Central memory CD8-positive, alpha-beta T cell (primary cell): ENCODE results near the gene ZNF471.

Experiments used
- ATAC-seq: fragments of 150-1000 bp; cut with Tn5 transposase; replicated peaks from 2 replicates; pipeline ENCODE4 v1.10.0; 2022; ENCODE audit warnings: mild to moderate bottlenecking, moderate FRiP score, moderate number of reproducible peaks; ENCODE audit not compliant: poor library complexity, severe bottlenecking; ENCODE audit errors: extremely low read depth
- DNase-seq, 2 donors: peaks; one replicate each; pipeline ENCODE4 v3.0.0; 2021; ENCODE audit warnings: low spot score in 2 of 2
- H3K27ac Mint-ChIP-seq: one replicate; pipeline ENCODE4 v1.8.0; 2022; ENCODE audit warnings: low read depth, mild to moderate bottlenecking, moderate library complexity, mixed read lengths
- H3K27me3 Mint-ChIP-seq: one replicate; pipeline ENCODE4 v1.8.0; 2022; ENCODE audit warnings: mixed read lengths
- H3K36me3 Mint-ChIP-seq: one replicate; pipeline ENCODE4 v1.8.0; 2022; ENCODE audit warnings: mild to moderate bottlenecking, moderate library complexity, mixed read lengths; ENCODE audit not compliant: insufficient read depth
- H3K4me1 Mint-ChIP-seq: one replicate; pipeline ENCODE4 v1.8.0; 2022; ENCODE audit warnings: mixed read lengths
- H3K4me3 Mint-ChIP-seq: one replicate; pipeline ENCODE4 v1.8.0; 2022; ENCODE audit warnings: mild to moderate bottlenecking, moderate library complexity, mixed read lengths
- H3K9me3 Mint-ChIP-seq: one replicate; pipeline ENCODE4 v1.8.0; 2022; ENCODE audit warnings: mixed read lengths

Gene ZNF471

DNA sequence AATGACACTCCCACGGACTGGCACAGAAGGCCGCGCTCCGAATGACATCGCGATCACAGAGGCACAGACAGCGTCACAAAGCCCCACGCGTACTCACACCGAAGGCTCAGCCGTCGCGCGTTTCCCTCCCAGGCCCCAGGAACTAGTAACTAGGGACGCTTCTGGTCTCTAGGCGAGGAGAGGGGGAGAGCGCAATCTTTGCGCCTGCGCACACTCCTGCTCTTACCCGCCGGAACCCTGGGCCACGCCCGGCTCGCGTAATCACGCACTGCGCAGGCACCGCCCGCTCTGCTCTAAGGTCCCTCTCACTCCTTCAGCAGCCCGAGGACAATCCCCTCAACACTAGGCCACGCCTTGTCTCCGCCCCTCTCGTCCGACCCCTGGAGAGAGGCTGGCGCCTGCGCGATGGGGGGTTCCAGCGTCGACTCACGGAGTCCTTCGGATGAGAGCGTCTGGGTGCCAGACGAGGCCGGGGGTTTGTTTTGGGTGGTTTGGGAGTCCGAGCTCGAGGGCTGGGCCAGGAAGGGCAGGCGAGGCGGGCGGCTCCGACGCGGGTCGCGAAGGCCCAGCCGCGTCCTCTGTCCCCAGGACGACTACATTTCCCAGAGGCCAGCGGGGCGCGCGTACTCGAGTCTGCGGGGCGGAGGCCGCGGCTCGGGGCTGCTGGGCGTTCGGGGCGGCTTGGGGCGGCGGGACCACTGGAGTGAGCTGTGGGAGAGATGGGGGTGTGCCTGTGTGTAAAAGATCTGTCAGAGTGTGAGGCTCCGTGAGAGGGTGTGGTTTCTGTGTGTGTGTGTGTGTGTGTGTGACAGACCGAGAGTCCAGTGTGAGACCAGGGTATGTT lies at the start of gene ZNF471:
Gene ZNF471 (plus strand): TSS at position 410 of the 844 bp plus-strand sequence. CDS start 3,717 bp downstream, outside the sequence.
- no peak within 1 kb of the TSS for H3K4me3 Mint-ChIP-seq
- peak; percentile 86 for ATAC-seq
- peaks cover 1% of the 10 kb centered on the region for H3K36me3 Mint-ChIP-seq
- no peaks in the 10 kb centered on the region for H3K4me1 Mint-ChIP-seq
- H3K27me3 Mint-ChIP-seq, result no peaks in the 10 kb centered on the region
- DNase-seq, result peak; percentile 20 to 40
- peaks cover 3% of the 10 kb centered on the region for H3K9me3 Mint-ChIP-seq
- H3K27ac Mint-ChIP-seq, result no peak within 1 kb of the TSS

DNA sequence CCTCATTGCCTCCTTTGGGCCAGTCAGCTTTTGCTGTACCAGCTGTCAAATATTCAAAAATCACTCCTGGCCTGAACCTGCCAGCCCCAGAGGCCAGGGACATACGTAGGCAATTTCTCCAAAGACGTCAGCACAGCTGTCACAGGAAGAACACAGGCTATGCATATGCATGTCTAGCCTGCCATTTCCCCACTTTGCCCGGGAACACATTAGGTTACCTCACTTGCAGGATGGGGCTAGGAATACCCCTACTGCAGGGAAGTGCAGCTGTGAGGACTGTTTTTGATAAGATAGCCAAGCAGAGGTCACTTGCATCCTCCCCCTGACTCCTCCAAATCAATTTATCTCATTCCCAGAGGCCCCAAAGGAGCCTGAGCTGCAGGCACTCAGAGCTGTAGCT lies 33.3 kb upstream of the ZNF471 start:
- DNase-seq (no peak), ATAC-seq (no peak)
- peaks cover 10% of the 10 kb centered on the region for H3K4me1 Mint-ChIP-seq
- H3K27ac Mint-ChIP-seq, result no peak overlapping the region
- H3K36me3 Mint-ChIP-seq, result peaks cover 7% of the 10 kb centered on the region
- H3K4me3 Mint-ChIP-seq, result no peak overlapping the region
- peaks cover 42% of the 10 kb centered on the region for H3K9me3 Mint-ChIP-seq
- H3K27me3 Mint-ChIP-seq, result peaks cover 10% of the 10 kb centered on the region

DNA sequence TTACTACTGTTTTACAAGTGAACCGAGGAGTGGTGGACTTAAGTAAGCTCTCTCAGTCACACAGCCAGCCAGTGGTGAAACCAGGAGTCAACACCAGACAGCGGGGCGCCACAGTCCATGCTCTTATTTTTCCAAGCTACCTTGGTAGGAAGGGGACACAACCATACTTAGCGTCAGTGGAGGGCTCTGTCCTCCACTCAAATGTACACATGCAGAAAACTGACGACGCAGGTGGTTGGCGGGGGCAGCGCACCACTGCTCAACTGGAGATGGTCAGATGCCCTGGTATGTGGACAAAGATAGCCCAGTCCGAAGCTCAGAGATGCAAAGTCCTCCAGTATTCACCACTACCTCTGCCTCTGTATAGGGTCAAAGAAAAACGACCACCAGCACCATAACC lies 31.6 kb upstream of the ZNF471 start:
- Mint-ChIP-seq H3K4me3 (no peak overlapping the region), H3K4me1 (peaks cover 10% of the 10 kb centered on the region), H3K27me3 (peaks cover 10% of the 10 kb centered on the region), H3K36me3 (peaks cover 7% of the 10 kb centered on the region), H3K27ac (no peak overlapping the region), H3K9me3 (peaks cover 42% of the 10 kb centered on the region)
- no peak for DNase-seq
- no peak for ATAC-seq

DNA sequence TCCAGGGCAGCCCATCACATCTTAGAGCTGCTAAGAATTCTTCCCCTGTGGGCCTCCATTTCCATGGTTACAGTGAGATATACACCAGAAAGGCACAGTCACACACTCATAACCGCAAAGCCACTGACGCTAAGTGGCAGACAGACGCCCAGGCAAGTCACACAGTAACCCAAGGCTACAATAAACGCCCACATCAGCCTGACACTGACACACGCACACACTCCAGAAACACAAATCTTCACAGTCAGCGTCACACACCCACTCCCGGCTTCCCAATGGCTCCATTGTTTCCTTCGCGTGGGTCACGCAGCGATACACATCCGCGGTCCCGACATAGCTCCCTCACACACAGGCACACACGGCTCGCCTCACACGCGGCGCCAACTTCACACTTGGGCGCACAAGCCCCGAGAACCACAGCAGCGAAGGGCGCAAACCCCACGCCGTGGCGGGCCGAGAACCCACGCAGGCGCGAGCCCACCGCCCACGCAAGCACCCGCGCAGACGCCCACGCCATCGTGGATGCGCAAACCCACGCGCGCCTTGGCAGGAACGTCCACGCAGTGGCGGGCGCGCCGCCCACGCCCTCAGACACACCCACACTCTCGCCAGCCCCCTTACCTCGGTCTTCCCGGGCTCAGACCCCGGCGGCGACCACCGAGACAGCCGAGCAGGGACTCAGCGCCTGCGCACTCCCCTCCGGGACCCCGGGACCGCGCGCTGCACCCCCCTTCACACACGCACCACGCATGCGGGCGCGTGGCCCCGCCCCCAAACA lies 30.8 kb upstream of the ZNF471 start, which contains the start of gene ZNF667:
Gene ZNF667 (minus strand): TSS at position 695 of the 778 bp plus-strand sequence. CDS start 14,975 bp downstream, outside the sequence.
- ATAC-seq (peak; percentile 48), DNase-seq (no peak)
- Mint-ChIP-seq H3K27me3 (peaks cover 10% of the 10 kb centered on the region), H3K27ac (peak within 1 kb of the TSS; percentile 27), H3K9me3 (peaks cover 41% of the 10 kb centered on the region), H3K4me3 (peak within 1 kb of the TSS; percentile 75), H3K36me3 (peaks cover 7% of the 10 kb centered on the region), H3K4me1 (peaks cover 10% of the 10 kb centered on the region)

DNA sequence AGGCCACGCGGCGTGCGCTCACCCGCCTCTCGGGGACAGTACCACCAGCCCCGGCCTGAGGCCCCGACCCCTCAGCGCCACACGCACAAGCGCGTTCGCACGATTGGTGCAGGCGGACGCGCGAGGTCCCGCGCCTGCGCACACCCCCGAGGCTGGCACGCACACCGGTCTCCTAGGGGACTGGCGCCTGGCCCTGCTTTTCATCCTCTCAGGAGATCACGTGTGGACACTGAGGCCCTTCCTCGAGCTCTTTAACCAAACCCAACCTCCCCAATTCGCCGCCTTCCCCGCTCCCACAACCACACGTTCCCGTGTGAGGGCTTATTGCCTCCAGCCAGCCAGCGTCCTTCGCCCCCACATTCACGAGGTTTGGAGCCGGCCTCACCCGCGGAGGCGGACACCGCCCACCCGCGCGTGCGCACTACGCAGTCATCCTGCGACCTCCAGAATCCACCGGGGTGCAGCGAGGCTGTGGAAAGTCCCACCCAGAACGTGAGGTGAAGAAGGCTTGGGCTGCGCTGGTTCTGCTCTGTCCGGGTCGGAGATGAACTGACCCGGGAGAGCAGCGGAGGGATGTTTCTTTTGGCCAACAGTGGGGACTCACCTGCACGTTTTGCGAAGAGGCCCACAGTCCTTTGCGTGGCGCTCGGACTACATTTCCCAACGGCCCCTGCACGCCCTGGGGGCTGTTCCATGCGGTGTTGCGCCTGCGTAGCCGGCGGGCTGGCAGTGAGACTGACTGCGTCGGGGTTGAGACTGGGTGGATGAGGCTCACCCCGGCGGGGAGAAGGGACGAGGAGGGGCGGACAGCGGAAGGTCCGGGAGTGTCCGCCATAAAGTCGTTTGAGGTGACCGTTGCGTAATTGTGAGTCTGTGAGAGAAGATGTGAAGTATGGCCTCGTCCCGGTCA lies 30.0 kb upstream of the ZNF471 start:
- DNase-seq, result peak in 1 of 2 donors; percentile 13
- peaks cover 32% of the 10 kb centered on the region for H3K9me3 Mint-ChIP-seq
- H3K4me1 Mint-ChIP-seq, result peaks cover 10% of the 10 kb centered on the region
- peak overlapping the region; percentile 75 for H3K4me3 Mint-ChIP-seq
- no peak overlapping the region for H3K27ac Mint-ChIP-seq
- peaks cover 7% of the 10 kb centered on the region for H3K36me3 Mint-ChIP-seq
- H3K27me3 Mint-ChIP-seq, result peaks cover 10% of the 10 kb centered on the region
- peak; percentile 63 for ATAC-seq

DNA sequence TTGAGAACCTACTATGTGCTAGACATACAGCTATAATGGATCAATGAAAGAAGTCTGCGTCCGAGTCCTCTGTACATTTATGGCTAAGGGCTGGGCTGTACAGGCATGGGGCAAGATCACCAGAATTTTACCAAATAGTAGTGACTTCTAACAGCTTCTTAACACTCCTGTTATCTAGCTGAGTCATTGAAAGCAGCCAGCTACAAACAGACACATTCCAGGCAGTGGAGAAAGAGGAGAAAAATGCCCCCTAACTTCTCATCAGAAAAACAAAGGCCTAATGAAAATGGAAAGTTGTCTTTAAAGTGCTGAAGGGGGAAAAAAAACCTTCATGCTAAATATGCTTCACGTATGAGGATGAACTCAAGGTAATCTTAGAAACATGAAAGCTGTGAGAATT lies 16.3 kb upstream of the ZNF471 start:
- Mint-ChIP-seq H3K27ac (no peak overlapping the region), H3K9me3 (peaks cover 45% of the 10 kb centered on the region), H3K27me3 (no peaks in the 10 kb centered on the region), H3K4me1 (no peaks in the 10 kb centered on the region), H3K36me3 (peaks cover 1% of the 10 kb centered on the region), H3K4me3 (no peak overlapping the region)
- no peak for DNase-seq
- no peak for ATAC-seq

DNA sequence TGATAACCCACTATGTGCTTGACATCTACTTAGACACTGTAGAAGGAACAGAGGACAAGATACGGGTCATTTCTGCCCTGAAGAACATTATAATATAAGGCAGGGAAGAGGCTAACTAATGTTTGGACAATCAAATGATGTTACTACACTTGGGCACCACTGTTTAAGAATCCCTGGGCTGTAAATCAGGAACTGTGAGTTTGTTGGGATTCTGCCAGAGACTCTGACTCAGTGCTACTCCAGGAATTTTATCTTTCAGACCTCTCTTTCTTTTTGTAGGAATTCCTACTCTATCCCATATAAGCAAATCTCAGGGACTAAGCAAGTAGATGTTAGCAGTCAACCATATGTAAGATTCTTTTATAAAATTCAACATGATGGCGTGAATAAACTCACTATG lies 3.1 kb upstream of the ZNF471 start:
- H3K4me1 Mint-ChIP-seq, result no peaks in the 10 kb centered on the region
- ATAC-seq, result no peak
- H3K4me3 Mint-ChIP-seq, result no peak overlapping the region

DNA sequence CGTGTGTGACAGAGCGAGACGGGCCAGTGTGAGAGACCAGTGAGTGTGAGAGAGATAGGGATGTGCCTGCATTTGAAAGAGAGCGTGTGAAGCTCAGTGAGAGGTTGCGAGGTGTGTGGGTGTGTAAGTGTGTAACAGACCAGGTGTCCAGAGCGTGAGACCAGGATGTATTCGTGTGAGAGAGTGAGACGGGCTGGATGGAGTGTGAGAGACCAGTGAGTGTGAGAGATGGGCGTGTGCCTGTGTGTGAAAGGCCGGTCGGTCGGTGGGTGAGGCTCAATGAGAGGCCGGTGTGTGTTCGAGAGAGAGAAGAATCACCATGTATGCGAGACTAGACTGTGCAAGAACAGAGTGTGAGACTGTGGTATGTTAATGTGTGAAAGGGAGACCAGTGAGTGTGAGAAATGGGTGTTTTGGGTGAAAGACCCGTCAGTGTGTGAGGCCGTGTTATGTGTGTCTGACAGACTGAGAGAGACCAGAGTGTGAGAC lies 679 bp downstream of the ZNF471 start:
- Mint-ChIP-seq H3K9me3 (no peaks in the 10 kb centered on the region), H3K4me3 (no peak overlapping the region), H3K27ac (no peak overlapping the region), H3K4me1 (no peaks in the 10 kb centered on the region), H3K36me3 (peaks cover 1% of the 10 kb centered on the region), H3K27me3 (no peaks in the 10 kb centered on the region)
- no peak for ATAC-seq
- no peak for DNase-seq

More for the DNA sequence above, 3.1 kb upstream of the ZNF471 start:
- no peak for DNase-seq
- Mint-ChIP-seq H3K27ac (no peak overlapping the region), H3K27me3 (no peaks in the 10 kb centered on the region), H3K9me3 (peaks cover 7% of the 10 kb centered on the region), H3K36me3 (peaks cover 1% of the 10 kb centered on the region)

DNA sequence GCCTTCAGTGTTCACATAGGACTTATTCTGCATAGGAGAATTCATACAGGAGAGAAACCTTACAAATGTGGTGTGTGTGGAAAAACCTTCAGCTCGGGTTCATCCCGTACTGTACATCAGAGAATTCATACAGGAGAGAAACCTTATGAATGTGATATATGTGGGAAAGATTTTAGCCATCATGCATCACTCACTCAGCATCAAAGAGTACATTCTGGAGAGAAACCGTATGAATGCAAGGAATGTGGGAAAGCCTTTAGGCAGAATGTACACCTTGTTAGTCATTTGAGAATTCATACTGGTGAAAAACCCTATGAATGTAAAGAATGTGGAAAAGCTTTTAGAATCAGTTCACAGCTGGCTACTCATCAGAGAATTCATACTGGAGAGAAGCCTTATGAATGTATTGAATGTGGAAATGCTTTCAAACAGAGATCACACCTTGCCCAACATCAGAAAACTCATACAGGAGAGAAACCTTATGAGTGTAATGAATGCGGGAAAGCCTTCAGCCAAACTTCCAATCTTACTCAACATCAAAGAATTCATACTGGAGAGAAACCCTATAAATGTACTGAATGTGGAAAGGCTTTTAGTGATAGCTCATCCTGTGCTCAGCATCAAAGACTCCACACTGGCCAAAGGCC lies 17.7 kb downstream of the ZNF471 start:
- Mint-ChIP-seq H3K4me1 (no peaks in the 10 kb centered on the region), H3K36me3 (no peaks in the 10 kb centered on the region), H3K9me3 (peaks cover 34% of the 10 kb centered on the region), H3K27ac (no peak overlapping the region), H3K27me3 (no peaks in the 10 kb centered on the region), H3K4me3 (no peak overlapping the region)
- ATAC-seq (no peak), DNase-seq (no peak)

DNA sequence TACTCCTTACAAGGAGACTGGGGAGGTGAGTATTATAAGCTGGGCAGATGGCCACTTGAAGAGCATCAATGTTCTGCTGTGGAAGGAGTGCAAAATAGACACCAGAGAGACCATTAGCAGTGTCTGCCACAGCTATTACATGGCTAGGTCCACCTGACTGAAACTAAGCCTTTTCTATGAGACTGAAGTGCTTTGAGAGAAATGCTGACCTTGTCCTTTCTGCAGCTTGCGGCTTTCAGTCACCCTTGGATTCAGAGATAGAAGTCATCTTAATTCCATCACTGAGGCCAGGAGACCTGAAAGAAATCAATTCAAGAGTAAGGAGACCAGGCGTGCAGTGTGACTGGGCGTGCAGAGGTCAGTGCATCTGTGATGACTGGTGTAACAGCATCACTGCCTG lies 29.8 kb downstream of the ZNF471 start:
- peak overlapping the region; percentile 83 for H3K4me3 Mint-ChIP-seq
- H3K36me3 Mint-ChIP-seq, result peaks cover 8% of the 10 kb centered on the region
- no peak for ATAC-seq
- DNase-seq, result no peak
- H3K27ac Mint-ChIP-seq, result peak overlapping the region; percentile 65
- H3K4me1 Mint-ChIP-seq, result peaks cover 11% of the 10 kb centered on the region
- peaks cover 19% of the 10 kb centered on the region for H3K9me3 Mint-ChIP-seq
- H3K27me3 Mint-ChIP-seq, result peaks cover 12% of the 10 kb centered on the region

DNA sequence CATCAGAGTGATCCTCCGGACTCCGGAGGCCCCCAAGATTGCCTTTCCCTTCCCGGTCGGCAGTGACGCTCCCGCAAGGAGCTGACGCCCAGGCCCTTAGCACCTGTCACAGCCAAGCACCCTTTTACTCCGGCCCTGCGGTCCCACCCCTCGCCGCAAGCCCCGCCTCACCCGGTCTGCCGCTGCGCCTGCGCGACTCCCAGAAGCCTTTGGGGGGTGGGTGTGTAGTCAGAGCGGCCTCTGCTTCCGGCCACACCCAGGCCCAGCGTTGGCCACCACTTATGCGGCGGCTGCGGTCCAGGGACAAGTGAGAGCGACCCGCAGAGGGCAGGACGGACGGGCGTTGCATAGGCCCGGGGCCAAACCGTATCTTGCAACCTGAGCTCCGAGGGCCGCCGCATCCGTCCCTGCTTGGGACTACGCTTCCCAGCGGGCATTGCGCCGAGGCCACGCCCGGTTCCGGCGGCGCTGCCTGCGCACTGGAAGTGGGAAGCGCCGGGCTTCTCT lies 30.7 kb downstream of the ZNF471 start:
- H3K36me3 Mint-ChIP-seq, result peaks cover 8% of the 10 kb centered on the region
- peak; percentile 62 to 70 for DNase-seq
- peaks cover 11% of the 10 kb centered on the region for H3K4me1 Mint-ChIP-seq
- H3K4me3 Mint-ChIP-seq, result peak overlapping the region; percentile 83
- peaks cover 24% of the 10 kb centered on the region for H3K9me3 Mint-ChIP-seq
- H3K27ac Mint-ChIP-seq, result peak overlapping the region; percentile 65
- peaks cover 12% of the 10 kb centered on the region for H3K27me3 Mint-ChIP-seq
- peak; percentile 89 for ATAC-seq
